DMS79 (cell line): Measurements from ENCODE around the gene IRX6.

Experiments used
- DNase-seq: peaks from one replicate; lab custom pipeline; 2025; lab: John Stamatoyannopoulos, UW

Gene IRX6

DNA sequence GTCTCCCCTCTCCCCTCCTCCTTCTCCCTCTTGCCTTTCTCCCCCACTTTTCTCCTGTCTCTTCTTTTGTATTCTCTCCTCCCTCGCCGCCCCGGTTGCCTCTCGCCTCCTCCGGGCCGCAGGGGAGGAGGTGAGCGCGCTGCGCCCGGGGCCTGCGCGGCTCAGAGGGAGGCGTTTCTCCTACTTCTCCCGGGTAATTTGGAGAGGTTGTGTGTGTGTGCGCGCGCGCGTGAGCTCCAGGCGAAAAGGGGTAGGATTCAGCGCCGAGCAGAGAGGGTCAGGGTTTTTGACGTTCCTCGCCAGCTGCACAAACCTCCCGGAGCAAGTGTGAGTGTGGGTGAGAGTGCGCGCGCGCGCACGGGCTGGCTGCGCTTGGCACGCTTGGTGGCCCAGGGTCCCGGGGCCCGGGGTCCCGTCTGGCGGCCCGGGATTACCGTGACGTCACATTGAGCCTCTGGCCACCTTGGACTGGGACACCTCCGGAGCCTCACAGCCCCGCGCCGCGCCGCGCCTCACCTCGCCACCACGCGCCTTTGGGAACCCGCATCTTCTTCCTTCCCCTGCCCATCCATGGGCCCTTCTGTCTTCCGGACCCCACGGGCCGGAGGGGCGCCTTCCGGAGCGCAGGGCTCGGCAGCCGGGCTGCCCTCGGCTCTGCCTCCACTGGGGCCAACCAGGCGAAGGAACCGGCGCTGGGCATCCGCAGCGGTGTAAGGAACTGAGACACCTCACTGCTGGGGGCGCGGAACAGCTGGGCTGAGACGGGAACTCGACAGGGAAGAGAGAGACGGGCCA, 479 bp downstream of the IRX6 start:
- DNase-seq = no peak

DNA sequence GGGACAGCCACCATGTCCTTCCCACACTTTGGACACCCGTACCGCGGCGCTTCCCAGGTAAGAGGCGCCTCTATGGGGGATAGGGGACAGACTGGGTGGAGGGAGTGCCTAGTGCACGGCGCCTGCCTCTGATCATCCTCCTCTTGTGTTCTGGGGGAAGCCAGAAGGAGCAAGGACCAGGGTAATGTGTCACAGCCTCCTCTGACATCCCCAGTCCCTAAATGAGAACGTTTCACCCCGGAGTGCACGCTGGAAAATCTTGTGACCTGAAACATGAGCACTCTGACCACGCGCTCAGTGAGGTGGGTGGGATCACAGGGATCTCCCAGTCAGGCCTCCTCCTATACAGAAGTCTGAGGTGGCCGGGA, 1.1 kb downstream of the IRX6 start:
- no peak for DNase-seq

DNA sequence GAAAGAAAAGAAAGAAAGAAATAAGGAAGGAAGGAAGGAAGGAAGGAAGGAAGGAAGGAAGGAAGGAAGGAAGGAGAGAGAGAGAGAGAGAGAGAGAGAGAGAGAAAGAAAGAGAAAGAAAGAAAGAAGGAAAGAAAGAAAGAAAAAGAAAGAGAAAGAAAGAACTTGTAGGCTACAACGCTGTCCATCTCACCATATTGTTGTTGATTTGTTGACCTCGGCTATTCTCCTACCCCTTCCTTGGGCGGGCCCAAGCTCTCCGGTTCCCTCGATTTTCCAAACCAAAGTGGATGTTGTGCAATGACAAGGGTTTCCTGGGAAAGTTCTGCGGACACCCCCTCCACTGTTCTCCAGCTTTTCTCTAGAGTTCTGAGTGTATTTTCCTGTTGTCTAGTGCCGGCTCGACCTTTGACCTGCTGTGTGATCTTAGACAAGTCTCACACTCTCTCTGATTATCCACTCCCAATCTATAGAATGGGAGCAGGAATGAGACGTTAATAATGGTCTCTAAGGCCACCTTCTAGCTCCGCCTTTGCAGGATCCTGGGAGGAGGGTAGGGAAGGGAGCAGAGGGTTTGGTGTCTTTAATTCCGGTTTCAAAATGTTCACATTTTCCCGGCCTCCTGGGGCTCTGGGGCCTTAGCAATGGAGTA, 1.6 kb downstream of the IRX6 start:
- no peak for DNase-seq

DNA sequence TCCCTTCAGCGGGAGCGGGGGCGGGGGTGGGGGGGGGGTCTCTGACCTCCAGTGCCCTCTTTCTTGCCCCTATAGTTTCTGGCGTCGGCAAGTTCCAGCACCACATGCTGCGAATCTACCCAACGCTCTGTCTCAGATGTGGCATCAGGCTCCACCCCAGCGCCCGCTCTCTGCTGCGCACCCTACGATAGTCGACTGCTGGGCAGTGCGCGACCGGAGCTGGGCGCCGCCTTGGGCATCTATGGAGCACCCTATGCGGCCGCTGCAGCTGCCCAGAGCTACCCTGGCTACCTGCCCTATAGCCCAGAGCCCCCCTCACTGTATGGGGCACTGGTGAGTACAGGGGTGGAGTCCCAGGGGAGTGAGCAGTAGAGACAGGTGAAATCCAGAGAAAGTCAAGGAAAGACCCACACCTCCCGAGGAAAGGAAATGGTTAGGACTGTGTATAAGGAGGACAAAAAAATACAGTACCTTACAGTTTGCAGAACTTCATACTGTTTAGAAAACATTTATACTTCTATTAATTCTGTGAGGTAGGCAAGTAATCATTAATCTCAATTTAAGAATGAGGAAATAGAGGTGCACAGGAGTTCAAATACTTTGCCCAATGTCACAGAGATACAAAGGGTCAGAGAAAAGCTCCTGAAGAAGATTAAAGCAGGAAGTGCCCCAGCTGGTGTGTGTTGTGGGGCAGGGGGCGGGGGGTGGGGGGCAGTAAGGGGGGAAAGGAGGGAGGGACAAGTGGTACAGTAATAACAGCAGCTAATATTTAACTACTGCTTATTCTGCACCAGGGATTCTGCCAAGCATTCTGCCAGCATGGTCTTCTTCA, 2.5 kb downstream of the IRX6 start:
- DNase-seq = no peak

DNA sequence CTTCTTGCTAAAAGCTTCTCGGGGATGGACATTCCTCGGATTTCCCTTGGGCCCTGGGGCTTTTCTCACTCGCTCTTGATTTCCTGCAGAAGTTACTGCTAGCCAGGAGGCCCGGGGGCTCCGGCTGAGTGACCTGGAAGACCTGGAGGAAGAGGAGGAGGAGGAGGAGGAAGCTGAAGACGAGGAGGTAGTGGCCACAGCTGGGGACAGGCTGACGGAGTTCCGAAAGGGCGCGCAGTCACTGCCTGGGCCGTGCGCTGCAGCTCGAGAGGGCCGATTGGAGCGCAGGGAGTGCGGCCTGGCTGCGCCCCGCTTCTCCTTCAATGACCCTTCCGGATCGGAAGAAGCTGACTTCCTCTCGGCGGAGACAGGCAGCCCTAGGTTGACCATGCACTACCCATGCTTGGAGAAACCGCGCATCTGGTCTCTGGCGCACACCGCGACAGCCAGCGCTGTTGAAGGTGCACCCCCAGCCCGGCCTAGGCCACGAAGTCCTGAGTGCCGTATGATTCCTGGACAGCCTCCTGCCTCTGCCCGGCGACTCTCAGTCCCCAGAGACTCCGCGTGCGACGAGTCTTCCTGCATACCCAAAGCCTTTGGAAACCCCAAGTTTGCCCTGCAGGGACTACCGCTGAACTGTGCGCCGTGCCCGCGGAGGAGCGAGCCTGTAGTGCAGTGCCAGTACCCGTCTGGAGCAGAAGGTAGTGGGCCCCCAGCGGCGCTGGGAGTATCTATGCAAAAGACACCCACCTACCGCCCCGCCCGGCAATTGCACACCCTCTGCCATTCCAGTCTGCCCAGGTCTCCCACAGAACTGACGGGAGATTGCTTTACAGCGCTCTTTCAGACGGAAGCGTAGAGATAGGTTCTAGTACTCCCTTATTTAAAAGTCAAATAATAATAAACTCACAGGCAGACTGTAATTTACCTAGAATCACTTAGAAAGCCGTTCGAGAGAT, 4.9 kb downstream of the IRX6 start:
- DNase-seq = no peak

DNA sequence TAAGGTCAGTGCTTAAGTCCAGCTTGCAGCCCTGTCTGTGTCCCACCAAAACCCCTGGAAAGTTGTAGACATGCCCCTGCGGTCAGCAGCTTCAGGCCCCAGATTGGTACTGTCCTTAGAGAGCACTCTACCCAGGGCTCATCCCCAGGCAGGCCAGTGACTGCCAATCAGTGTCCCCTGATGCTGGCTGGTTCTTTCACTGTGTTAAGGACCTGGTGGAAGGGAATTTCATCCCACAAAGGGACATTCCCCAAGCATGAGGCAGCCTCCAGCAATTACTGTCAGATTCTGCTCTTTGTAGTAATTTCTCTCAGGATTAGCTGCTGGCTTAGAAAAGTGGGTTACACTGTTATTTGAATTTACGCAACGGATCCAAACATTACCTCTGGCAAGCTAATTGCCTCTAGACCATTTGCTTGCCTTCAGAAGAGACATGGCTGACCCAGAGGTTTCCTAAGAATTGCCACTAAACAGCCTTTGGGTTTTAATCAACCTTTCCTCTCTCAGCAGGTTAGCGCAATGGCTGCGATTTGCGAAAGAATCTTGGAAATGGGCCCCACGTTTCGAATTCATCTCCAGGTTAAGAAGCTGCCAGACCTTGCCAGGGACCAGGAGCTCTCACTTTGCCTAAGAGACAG, 5.9 kb downstream of the IRX6 start:
- no peak for DNase-seq

DNA sequence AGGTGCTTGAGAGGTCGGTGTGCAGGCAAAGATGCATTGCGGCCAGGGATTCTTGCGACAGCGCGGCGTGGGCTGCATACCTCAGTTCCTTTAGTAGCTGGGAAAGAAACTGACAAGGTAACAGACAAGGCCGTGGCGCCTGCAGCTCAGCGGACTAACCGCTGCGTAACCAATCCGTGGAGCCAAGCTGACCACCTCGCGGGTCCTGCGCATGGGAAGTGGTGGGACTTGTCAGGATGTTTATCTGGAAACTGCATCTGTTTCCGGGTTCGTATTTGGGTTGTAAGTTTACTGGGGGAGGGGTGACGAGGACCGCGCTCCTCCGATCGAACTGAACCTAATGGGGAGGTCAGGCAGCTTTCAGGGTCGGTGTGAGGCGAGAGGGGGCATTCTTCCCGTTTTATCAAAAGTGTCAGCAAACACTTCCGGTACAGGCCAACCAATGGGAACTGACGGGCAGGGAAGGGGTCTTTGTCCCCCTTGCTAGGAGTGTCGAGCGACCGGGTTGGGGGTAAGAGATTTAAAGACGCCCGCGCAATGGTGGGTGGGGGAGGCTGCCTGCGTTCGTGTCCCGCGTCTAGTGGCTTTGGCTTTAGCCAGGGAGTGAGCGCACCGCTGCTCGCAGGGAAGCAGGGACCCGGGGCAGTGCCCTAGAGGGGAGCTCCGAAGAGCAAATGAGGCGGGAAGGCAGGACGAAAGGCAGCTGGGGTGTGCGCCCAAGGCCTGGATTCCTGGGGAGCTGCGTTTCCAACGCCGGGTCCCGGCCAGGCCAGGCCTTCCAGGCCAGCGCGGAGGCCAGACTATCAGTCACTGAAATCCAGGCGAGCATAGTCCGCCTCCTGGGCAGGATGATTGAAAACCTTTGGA, 7.0 kb downstream of the IRX6 start:
- no peak for DNase-seq

DNA sequence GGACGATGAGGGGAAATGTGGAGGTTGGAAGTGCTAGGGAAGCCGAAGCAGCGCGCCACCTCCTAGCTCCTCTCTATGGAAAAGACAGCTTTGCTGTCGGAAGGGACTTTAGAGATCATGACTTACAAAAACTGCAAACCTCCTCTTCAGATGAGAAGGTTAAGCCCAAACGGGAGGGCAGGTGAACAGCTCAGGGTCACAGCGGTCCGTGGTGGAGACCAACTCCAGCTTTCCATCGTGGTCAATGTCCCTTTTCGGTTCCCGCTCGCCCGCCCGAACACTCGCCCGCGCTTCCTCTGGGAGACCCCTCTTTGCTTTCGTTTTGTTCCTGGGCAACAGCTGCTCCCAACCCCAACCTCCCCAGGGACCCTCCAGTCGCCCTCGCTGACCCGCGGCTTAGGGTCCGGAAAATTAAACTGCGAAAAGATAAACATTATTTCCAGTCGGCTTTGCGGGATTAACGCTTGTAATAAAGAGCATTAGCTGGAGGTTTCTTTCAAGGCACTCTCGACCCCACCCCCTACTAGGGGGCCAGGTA, 7.7 kb downstream of the IRX6 start:
- DNase-seq = no peak

DNA sequence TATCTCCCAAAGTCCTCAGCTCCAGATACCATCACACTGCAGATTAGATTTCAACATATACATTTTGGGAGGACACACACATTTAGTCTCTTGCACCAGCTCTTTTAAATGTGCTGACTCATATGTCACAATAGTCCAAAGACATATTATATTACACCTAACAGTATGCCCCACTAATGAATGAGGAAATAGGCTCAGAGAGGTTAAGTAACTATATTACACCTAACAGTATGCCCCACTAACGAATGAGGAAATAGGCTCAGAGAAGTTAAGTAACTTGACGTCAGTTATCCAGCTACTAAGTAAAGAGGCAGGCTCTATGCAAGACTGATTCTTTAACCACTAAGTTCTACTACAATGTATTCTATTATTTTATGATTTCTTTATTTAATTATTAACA, 9.7 kb downstream of the IRX6 start:
- no peak for DNase-seq

DNA sequence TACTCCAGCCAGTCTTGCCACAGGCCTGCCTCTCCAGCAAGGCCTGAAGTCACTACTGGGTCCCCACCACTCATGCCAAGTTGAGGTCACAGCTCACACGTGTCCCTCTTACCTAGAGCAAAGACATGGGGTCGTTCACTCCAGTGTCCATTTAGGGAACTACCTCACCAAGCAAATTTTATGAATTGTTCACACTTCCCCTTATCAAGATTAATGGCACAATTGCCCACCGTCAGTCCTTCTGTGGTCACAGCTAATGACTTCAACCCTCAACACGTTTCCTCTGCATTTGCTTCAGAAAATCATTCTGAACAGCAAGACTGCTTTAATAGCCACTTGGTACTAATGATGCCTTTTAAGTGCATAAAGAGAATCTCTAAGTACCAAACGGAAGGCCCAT, 14.6 kb downstream of the IRX6 start:
- peak; percentile 82 for DNase-seq

DNA sequence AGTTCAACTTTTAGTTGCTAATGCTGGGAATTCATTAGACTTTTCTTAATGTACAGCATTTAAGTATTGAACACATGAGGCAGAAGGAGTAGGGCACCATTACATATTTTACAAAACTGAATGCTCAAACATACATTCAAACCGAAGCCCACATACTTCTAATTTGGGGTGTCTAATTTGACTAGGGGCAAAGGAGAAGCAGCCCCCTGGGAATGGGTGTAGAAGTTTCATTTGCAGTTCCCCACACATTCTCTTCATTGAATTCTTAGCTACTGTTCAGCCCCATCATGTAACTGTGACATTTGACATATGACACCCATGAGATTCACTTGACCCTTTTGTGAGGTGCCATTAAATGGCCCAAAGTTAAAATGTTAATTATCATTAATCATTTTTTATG, 16.4 kb downstream of the IRX6 start:
- no peak for DNase-seq

DNA sequence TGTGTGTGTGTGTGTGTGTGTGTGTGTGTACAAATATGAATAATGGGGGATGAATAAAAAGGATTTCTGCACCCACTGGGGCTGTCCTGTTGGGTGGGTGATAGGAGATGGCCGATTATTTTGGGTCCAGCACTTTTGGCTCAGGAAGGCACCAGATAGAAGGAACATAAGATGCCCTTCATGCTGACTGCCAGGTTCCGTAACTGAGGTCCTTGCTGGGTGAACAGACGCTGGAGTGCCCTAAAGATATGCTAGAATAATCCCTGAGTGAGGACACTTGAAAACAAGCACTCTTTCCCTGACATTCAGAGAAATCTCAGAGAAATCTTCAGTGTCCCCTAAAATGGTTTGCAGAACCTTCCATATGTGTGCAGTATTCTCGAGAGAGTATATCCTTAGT, 17.7 kb downstream of the IRX6 start:
- peak; percentile 18 for DNase-seq

DNA sequence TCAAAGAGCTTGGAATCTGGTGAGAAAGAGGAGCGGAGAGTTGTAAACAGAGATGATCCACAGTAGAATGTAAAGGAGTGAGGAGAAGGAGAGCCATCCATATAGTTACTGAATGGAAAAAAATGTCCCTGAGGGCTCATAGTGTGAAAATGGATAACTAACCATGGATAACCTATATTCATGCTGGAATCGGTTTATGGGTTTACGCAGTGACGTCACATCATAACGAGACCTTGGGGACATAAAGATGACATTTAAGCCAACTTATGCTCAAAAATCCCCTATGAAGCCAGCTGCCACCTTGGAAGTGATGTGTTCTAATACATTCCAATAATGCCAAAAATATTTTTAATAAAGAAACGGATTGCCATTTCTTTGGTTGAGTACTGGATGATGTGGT, 22.5 kb downstream of the IRX6 start:
- DNase-seq = no peak

DNA sequence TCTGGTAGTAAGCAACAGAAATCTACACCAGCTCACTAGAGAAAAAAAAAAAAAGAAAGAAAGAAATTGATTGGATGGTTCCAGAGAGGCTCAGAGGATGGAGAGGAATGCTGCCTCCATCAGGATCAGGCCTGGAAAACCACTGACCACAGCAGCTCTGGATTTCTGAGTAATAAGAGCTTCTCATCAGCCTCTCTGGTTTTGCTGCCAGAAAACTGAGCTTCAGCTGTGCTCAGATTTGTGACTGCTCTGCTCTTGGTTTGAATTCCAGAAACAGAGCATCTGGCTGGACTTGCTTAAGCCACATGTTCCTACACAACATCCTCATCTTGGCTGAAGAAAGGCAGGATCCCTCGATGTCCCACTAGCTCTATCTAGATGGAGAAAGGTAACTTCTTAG, 25.9 kb downstream of the IRX6 start:
- DNase-seq = no peak

DNA sequence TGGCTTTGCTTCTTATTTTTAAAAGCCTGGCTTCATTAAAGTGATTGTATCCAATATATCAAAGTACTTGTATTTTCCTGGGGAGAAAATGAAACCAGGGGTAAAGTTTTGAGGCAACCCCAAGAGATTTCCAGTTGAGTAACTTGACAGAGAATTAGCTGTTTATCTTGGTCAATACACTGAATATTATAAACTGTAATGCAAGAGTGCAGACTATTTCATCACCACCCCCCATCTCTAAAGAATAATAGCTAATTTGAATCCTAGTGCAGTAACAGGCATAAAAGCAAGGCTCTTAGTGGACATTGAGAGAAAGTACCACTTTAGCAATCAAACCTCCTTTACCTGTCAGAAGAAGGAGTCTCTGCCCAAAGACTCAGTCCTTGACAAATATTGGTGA, 27.0 kb downstream of the IRX6 start:
- DNase-seq = no peak

DNA sequence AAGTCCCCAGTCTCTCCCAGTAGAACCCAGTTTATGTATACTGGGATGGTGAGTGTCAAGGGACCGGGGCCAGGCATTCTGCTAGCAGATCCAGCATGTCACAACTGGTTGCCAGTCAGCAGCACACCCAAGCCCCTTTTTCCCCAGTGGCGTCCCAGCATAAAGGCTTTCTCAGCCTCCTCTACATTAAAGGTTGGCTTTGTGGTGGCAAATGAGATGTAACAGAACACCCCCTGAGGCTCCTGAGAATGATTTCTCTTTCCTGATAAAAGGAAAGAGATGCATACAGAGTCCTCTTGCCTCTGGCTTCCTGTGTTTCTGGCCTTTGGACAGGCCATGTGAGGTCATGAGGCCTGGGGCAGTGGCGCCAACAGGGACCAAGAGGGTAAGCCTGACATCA, 27.9 kb downstream of the IRX6 start:
- no peak for DNase-seq

DNA sequence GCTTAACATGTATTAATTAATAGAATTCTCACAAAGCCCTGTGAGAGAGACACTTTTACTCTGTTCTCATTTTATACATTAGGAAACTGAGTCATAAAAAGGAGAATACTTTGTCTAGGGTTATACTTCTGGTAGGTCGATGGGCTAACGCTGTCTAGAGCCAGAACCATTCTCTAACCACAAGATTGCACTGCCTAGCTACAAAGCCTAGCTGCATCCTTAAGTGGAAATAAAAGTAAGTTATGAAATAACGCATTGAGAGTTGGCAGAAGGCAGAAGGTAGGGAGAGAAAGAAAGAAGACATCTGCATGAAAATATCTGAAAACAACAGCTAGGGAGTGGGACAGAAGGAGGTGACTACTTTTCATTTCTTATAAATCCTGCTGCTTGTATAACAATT, 33.2 kb downstream of the IRX6 start:
- no peak for DNase-seq

DNA sequence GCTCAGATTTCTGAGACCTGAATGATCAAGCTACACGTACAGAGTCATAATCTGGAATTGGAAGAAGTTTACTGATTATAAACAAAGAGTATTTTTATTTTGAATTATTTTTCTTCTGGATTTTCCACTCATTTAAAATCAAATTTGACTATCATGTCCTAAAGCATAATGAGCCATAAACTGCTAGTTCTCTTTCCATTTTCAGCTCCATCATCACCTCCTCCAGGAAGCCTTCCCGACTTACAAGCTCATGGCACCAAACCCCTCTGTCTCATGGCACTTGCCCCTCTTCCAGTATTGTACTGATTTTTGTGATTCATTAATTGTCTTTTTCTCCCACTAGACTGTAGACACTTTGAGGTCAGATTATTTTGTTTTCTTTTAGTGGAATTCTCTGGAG, 35.9 kb downstream of the IRX6 start:
- DNase-seq = no peak

DNA sequence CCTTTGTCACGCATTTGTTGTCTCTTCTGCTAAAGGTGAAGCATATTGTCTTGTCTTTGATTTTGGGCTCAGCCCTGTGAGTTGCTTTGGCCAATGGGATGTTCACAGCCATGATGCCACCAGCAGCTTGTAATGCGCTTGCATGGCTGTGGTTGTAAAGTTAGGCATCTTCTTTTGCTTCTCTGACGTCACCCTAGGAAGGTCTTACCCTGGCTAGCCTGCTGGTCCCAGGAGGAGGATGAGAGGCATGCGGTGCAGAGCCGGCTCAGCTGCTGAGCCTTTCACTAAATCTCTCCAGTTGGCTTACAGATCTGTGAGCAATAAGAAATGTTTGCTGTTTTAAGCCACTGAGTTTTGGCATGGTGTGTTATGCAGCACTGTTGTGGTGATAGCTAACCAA, 40.8 kb downstream of the IRX6 start:
- DNase-seq = no peak

DNA sequence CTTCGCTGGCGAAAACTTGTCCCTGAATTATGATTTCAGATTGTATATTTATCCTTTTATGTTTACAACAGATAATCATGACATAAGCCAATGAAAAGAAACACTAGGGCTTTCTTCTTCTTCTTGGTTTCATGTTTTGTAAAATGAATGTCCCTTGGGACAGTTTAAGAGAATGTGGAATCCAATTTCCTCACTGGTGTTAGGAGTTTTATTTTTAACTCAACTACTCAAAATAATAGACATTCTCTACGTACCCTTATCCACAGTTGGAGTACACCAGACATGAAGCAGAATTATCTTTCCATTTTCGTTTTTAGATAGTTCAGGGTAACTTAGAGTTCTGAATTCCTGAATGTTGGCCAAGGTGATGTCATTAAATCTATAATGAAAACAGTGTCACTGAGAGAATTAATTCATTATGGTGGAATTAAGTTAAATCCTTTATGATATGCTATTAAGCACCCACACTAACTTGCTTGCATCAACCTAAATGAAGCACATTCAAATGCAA, 43.4 kb downstream of the IRX6 start:
- DNase-seq = no peak
